Nephron progenitor cell (in vitro differentiated cells): ENCODE measurements around the gene FJX1.
A peak's percentile ranks its signal among the peaks of the same experiment; 100 is the strongest.

Experiments
- DNase-seq: peaks from one replicate; pipeline ENCODE4 v3.0.0; 2021
- H3K27ac Mint-ChIP-seq: 2 replicates; pipeline ENCODE4 v1.8.0; 2021; ENCODE audit warnings: mild to moderate bottlenecking, moderate library complexity, mixed read lengths
- H3K27me3 Mint-ChIP-seq: 2 replicates; pipeline ENCODE4 v1.8.0; 2021; ENCODE audit warnings: mild to moderate bottlenecking, low read depth, mixed read lengths; ENCODE audit not compliant: poor library complexity
- H3K36me3 Mint-ChIP-seq: 2 replicates; pipeline ENCODE4 v1.8.0; 2021; ENCODE audit warnings: low read depth, mixed read lengths
- H3K4me1 Mint-ChIP-seq: 2 replicates; pipeline ENCODE4 v1.8.0; 2021; ENCODE audit warnings: mixed read lengths
- H3K4me3 Mint-ChIP-seq: 2 replicates; pipeline ENCODE4 v1.8.0; 2021; ENCODE audit warnings: mild to moderate bottlenecking, moderate library complexity, mixed read lengths
- H3K9me3 Mint-ChIP-seq: 2 replicates; pipeline ENCODE4 v1.8.0; 2021; ENCODE audit warnings: mild to moderate bottlenecking, moderate library complexity, mixed read lengths
- TF ChIP-seq, protein P1 (sequence below): fragments of 200-600 bp; sonication (generic); IDR thresholded peaks from 2 replicates; pipeline ENCODE4 v1.5.0; 2021; ENCODE audit warnings: antibody characterized with exemption

Gene FJX1

DNA sequence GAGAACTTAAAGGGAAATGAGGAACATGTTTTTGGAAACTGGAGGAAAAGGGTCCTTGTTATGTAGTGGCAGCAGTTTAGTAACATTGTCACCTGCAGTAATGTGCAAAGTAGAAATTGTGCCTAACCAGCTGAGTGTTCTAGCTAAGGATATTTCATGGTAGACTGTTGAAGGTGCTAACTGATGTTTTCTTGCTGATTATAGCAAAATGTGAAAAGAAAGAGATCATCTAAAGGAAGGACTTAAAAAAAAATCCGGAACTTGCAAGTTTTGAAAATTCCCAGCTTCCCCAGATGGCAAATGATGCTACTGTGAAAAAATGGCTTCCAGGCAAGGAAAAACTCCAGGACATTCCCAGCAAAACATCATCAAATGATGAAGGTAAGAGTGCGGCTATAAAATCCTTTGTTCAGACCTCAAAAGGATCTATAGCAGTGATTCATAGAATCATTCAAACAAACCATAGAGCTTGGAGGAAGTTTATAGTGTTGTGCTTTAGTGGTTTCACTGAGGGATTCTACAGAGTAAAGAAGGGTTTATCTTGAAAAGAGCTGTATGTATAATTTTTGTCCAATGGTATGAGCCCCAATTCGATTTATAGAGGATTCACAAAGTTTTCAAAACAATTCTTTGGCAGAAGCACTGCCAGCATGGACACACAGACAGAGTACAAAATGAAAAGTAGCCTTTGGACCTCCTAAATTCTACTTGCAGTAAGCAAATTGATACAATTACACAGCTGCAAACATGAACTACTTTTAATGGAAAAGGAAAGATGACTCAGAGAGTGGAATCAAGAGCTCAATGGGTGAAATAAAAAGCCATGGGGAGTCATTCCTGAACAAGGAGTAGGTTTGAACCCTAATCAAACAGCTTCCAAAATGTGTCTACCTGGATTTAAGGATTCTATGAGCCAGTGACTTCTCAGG, 40.0 kb downstream of the FJX1 start:
- TF ChIP-seq, protein P1, sequence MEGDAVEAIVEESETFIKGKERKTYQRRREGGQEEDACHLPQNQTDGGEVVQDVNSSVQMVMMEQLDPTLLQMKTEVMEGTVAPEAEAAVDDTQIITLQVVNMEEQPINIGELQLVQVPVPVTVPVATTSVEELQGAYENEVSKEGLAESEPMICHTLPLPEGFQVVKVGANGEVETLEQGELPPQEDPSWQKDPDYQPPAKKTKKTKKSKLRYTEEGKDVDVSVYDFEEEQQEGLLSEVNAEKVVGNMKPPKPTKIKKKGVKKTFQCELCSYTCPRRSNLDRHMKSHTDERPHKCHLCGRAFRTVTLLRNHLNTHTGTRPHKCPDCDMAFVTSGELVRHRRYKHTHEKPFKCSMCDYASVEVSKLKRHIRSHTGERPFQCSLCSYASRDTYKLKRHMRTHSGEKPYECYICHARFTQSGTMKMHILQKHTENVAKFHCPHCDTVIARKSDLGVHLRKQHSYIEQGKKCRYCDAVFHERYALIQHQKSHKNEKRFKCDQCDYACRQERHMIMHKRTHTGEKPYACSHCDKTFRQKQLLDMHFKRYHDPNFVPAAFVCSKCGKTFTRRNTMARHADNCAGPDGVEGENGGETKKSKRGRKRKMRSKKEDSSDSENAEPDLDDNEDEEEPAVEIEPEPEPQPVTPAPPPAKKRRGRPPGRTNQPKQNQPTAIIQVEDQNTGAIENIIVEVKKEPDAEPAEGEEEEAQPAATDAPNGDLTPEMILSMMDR = no peak
- Mint-ChIP-seq H3K4me3 (no peak overlapping the region), H3K27ac (no peak overlapping the region), H3K27me3 (peaks cover 59% of the 10 kb centered on the region), H3K4me1 (peaks cover 37% of the 10 kb centered on the region), H3K36me3 (peaks cover 3% of the 10 kb centered on the region), H3K9me3 (peaks cover 7% of the 10 kb centered on the region)
- DNase-seq = no peak

DNA sequence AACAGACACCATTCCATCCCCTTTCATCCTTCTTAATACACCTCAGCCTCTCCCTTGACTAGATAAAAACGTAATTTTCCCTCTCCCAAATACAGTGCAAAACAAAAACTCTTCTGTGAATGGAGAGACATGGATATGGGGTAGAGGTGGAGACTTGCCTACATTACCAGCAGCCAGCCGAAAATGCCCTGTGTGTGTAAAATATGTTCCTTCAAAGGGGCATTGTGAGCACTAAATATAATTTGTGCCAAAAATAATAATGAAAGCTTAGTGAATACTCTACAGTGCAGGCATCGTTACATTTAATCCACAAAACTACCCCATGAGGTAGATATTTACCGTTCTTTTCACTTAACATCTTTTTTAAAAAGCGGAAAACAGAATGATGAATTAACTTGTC, 43.3 kb downstream of the FJX1 start:
- no peak for DNase-seq
- Mint-ChIP-seq H3K36me3 (peaks cover 35% of the 10 kb centered on the region), H3K4me1 (peaks cover 36% of the 10 kb centered on the region), H3K27ac (no peak overlapping the region), H3K27me3 (peaks cover 46% of the 10 kb centered on the region), H3K4me3 (peak overlapping the region; percentile 85), H3K9me3 (peaks cover 39% of the 10 kb centered on the region)
- TF ChIP-seq, protein P1 = no peak

DNA sequence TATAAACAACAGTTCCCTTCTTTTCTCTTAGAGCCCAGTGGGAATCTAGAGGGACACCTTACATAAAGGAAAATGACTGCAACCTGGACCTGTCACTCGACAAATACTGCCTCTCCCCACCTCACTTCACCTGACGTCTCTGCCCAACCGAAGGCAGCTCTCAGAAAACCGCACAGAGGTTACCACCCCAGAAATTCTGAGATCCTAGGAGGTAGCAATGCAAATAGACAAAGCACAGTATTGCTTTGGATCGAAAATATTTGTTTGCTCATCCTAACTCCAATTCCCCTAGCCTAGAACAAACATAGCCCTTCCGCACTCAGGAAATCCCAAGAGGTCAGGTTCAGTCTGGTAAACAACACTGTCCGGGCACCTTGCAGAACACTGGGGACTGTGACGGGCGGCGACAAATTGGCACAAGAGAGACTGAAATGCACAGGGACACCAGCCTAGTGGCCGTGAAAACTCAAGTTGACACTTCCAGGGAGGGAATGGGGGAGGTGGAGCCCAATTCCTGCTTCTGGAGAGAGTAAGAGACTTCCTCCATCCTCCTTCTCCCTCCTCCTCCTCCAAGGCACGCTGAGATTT, 43.9 kb downstream of the FJX1 start:
- Mint-ChIP-seq H3K36me3 (peaks cover 41% of the 10 kb centered on the region), H3K4me3 (peak overlapping the region; percentile 85), H3K9me3 (peaks cover 44% of the 10 kb centered on the region), H3K4me1 (peaks cover 36% of the 10 kb centered on the region), H3K27me3 (peaks cover 40% of the 10 kb centered on the region), H3K27ac (peak overlapping the region; percentile 91)
- TF ChIP-seq, protein P1 = no peak
- DNase-seq = no peak

DNA sequence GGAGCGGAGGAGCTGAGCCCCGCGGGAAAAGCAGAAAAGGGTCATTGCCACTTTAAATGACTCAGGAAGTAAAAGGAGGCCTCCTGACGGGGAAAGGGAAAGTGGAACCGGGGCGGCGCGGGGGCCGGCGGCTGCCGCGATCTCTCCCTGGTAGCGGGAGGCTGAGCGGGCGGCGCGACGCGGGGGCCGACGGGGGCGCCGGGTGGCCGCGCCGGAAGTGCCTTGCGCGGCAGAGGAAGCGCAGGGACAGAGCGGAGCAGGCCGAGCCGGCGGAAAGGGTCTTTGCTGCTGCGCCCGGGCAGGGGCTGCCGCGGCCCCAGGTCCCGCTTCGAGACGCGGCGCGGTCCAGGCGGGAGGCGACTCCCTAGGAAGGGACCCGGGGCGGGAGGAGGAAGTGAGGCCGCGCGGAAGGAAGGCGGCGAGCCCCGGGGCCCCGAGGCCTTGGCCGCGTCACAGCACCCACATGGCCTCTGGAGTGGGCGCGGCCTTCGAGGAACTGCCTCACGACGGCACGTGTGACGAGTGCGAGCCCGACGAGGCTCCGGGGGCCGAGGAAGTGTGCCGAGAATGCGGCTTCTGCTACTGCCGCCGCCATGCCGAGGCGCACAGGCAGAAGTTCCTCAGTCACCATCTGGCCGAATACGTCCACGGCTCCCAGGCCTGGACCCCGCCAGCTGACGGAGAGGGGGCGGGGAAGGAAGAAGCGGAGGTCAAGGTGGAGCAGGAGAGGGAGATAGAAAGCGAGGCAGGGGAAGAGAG, 44.6 kb downstream of the FJX1 start, which contains the start of gene TRIM44:
TRIM44 (plus strand) TSS at position 127 of the 759 bp plus-strand sequence; CDS start at position 464, 337 bp downstream.
- Mint-ChIP-seq H3K27ac (peak within 1 kb of the TSS; percentile 91), H3K27me3 (peaks cover 33% of the 10 kb centered on the region), H3K36me3 (peaks cover 48% of the 10 kb centered on the region), H3K4me1 (peaks cover 36% of the 10 kb centered on the region), H3K4me3 (peak within 1 kb of the TSS; percentile 85), H3K9me3 (peaks cover 50% of the 10 kb centered on the region)
- TF ChIP-seq, protein P1 = no peak
- DNase-seq = peak; percentile 80

DNA sequence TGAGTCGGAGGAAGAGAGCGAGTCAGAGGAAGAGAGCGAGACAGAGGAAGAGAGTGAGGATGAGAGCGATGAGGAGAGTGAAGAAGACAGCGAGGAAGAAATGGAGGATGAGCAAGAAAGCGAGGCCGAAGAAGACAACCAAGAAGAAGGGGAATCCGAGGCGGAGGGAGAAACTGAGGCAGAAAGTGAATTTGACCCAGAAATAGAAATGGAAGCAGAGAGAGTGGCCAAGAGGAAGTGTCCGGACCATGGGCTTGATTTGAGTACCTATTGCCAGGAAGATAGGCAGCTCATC, 45.1 kb downstream of the FJX1 start:
- TF ChIP-seq, protein P1 = no peak
- Mint-ChIP-seq H3K4me1 (peaks cover 36% of the 10 kb centered on the region), H3K27ac (no peak overlapping the region), H3K36me3 (peaks cover 53% of the 10 kb centered on the region), H3K27me3 (peaks cover 28% of the 10 kb centered on the region), H3K4me3 (peak overlapping the region; percentile 85), H3K9me3 (peaks cover 55% of the 10 kb centered on the region)
- DNase-seq = no peak
